ENCODE results near the gene FGF22.

The FGF22 gene

DNA sequence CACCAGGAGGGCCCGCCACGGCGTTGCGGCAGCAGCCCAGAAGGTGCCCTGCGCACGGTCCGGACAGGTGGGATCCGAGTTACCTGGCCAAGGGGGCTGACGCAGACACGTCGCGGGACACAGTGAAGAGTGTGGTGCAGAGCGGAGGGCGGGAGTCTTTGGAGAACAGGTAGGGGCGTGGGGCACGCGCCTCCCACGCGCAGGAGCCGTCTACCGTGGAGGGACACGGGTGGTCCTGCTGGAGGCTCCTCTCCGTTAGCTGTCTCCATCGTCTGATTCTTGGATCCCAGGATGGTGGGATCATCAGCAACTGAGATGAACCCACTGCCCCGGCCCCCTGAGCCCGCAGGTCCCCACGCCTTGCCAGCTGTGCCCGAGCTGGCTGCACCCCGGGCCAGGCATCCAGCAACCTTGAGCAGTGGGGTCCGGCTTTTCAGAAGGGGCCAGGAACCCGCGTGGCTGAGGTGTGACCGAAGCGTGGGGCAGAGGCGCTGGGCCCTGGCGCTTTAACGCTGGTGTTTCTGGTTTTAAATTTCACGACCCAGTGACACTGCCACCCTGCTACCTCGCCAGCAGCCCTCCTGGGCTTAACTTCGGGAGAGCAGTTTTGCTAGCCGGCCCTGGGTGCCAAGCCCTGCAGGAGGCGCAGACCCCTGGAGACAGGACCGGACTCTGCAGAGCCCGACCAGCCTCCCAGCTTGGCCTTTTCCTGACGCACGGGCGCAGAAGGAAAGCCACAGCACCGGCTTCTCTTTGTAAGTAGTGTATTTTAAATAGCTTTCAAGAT is 7.3 kb downstream of the FGF22 start:
- TF ChIP-seq, protein P1, sequence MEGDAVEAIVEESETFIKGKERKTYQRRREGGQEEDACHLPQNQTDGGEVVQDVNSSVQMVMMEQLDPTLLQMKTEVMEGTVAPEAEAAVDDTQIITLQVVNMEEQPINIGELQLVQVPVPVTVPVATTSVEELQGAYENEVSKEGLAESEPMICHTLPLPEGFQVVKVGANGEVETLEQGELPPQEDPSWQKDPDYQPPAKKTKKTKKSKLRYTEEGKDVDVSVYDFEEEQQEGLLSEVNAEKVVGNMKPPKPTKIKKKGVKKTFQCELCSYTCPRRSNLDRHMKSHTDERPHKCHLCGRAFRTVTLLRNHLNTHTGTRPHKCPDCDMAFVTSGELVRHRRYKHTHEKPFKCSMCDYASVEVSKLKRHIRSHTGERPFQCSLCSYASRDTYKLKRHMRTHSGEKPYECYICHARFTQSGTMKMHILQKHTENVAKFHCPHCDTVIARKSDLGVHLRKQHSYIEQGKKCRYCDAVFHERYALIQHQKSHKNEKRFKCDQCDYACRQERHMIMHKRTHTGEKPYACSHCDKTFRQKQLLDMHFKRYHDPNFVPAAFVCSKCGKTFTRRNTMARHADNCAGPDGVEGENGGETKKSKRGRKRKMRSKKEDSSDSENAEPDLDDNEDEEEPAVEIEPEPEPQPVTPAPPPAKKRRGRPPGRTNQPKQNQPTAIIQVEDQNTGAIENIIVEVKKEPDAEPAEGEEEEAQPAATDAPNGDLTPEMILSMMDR (IDR thresholded peaks at IDR 0.05; ENCODE audit: borderline replicate concordance, insufficient read depth, low read depth, low read length), result no peak
- no peak overlapping the region for H3K4me3 ChIP-seq (ENCODE audit: low read depth, low read length)

DNA sequence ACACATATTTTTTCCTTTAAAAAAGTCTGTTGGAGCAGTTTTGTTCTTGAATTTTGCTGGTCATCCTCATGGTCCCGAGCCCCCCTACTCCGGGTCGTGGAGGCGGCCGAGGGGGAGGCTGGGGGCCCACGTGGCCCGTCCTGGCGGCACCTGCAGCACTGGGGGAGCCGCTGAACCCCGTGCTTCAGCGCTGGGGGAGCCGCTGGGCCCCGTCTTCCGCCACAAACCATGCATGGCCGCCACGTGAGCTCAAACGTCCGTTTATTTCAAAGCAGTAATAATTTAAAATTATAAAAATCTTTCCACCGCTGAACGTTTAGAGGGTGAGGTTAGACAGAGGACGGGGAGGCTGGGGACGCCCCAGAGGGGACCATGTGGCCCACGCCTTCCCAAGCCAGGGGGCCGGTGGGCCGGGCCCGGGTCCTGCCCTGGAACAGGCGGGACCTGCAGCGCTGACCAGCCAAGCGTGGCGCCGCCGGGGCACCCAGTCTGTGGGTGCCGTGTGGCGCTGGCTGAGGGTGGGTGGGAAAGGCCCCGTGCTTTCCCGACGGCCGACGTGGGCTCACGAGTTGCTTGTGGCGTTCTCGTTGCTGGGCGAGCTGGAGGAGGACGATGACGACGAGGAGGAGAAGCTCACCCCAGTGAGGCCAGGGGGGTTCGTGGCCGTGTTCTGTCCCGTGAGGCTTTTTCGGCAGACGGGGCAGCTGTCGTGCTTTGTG is 8.0 kb downstream of the FGF22 start:
- TF ChIP-seq, protein P1 (IDR thresholded peaks at IDR 0.05; ENCODE audit: borderline replicate concordance, insufficient read depth, low read depth, low read length), result no peak
- H3K4me3 ChIP-seq (ENCODE audit: low read depth, low read length), result no peak overlapping the region

DNA sequence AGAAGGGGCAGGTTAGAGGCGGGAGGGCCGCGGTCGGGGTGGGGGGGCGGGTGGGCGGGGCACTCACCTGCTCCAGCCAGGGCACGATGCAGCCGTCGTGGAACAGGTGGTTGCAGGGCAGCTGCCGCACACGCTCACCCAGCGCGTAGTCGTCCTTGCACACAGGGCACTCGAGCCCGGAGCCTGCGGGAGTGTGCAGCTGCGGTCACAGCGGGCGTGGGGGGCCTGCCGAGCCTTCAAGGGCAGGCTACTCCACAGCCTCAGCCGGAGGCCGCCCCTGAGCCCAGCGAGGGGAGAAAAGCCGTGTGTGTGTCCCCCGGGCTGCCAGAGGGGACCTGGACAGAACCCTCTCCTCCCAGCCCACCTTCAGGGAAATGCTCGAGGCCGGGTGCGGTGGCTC is 8.6 kb downstream of the FGF22 start:
- TF ChIP-seq, protein P1 (IDR thresholded peaks at IDR 0.05; ENCODE audit: borderline replicate concordance, insufficient read depth, low read depth, low read length), result no peak

DNA sequence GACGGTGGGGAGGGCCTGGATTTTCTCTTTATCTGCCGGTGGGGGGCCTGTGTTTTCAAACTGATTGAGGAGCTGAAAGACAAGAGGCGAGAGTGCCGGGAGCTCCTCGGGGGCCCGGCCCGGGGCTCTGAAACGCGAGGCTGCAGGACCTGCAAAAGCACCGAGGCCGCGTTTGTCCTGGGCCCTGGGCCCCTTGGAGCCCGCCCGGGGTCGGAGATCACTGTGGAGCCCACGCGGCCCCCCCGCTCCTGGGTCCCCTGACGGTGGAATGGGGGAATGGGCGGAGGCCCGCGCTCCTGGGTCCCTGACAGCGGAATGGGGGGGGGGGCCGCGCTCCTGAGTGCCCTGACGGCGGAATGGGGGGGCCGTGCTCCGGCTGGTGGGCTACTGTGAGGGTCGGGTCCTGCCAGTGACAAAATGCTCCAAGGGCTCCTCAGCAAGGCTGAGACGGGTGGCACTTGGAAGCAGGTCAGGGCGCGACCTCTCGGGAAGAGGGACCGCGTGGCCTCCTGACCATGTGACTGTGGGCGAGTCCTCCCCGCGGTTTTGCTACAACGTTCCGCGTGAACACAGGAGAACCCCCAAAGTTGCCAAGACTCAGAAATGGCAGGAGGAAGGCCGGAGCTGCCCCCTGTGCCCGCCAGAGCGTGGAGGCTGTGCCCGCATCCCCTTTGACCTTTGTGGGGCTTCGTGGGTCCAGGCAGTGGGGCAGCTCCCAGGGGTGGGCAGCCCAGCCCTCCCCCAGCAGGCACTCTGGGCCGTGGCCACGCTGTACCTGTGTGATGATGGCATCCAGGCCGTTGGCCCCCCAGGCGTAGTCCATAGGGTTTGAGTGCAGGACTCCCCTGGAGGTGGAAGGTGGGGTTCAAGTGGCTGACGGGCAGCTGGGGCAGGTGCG is 9.5 kb downstream of the FGF22 start:
- TF ChIP-seq, protein P1 (IDR thresholded peaks at IDR 0.05; ENCODE audit: borderline replicate concordance, insufficient read depth, low read depth, low read length), result no peak
- H3K4me3 ChIP-seq (ENCODE audit: low read depth, low read length), result no peak overlapping the region

More for the DNA sequence above, 8.6 kb downstream of the FGF22 start:
- no peak overlapping the region for H3K4me3 ChIP-seq (ENCODE audit: low read depth, low read length)

DNA sequence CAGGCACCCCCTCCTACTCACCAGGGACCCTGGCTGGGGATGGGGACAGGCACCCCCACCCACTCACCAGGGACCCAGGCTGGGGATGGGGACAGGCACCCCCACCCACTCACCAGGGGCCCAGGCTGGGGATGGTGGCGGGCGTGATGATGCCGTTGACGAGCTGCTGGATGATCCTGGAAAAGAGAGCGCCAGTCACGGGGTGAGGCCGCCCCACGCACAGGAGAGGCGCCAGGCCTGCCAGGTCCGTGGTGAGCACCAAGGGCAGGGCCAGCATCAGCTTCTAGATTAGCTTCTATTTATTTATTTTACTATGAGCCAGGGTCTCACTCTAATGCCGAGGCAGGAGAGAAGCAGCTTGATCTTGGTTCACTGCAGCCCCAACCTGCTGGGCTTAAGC is 10.4 kb downstream of the FGF22 start:
- no peak overlapping the region for H3K4me3 ChIP-seq (ENCODE audit: low read depth, low read length)
- TF ChIP-seq, protein P1 (IDR thresholded peaks at IDR 0.05; ENCODE audit: borderline replicate concordance, insufficient read depth, low read depth, low read length), result no peak

DNA sequence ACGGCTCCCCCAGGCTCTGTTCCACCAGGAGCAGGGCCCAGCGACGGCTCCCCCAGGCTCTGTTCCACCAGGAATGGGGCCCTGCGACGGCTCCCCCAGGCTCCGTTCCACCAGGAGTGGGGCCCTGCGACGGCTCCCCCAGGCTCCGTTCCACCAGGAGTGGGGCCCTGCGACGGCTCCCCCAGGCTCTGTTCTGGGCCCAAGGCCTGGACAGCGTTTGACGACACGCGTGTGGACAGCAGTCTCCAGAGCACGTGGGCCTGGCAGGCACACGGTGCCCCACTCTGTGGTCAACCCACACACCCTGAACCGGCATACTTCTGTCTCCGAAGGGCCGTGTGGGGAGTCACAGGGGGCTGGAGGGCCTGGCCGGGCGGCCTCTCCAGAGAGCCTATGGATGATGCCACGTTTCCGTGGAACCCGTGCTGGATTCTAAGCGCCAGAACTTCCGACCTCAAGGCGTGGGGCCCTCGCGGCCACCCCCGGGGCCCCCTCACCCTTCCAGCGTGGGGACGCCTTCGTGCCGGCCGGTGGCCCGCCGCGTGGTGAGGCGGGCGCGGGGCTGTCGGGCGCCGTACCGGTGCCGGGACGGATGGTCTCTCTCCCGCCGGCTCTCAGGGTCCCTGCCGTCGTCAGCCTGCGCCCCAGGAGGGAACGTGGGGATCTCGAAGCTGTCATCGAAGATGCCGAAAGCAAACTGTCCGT is 11.6 kb downstream of the FGF22 start:
- H3K4me3 ChIP-seq (ENCODE audit: low read depth, low read length), result no peak overlapping the region
- TF ChIP-seq, protein P1 (IDR thresholded peaks at IDR 0.05; ENCODE audit: borderline replicate concordance, insufficient read depth, low read depth, low read length), result no peak
